ENCODE measurements around the gene MED16.
A peak's percentile ranks its signal among the peaks of the same experiment; 100 is the strongest.
"Not testable (repeated sequence)": the region's sequence is repeated elsewhere in the genome, so short reads cannot be mapped to it uniquely, and the experiment has no call there.

Gene MED16

GRCh38 chr19:888581-889385 is 4.2 kb downstream of the MED16 start:
- peak in 2 of 5 experiments; percentile 63 to 90 for DNase-seq

- no peak for DNase-seq
Observed at GRCh38 chr19:887599-887998, 5.4 kb downstream of the MED16 start.

- no peak for DNase-seq
Observed at GRCh38 chr19:887072-887471, 5.9 kb downstream of the MED16 start.

- DNase-seq: no peak
Observed at GRCh38 chr19:885536-886224, 7.3 kb downstream of the MED16 start.

GRCh38 chr19:884420-885211 is 8.4 kb downstream of the MED16 start:
- no peak for DNase-seq

- no peak for DNase-seq
Observed at GRCh38 chr19:883661-884211, 9.3 kb downstream of the MED16 start.

- DNase-seq: no peak
Observed at GRCh38 chr19:882871-883497, 10.0 kb downstream of the MED16 start.

GRCh38 chr19:881385-882071 is 11.5 kb downstream of the MED16 start:
- no peak for DNase-seq

- no peak for DNase-seq
Observed at GRCh38 chr19:879711-880438, 13.1 kb downstream of the MED16 start.

- DNase-seq: not testable (repeated sequence)
Observed at GRCh38 chr19:878751-879561, 14.0 kb downstream of the MED16 start.

- DNase-seq: not testable (repeated sequence)
Observed at GRCh38 chr19:877992-878660, 14.9 kb downstream of the MED16 start.

GRCh38 chr19:876780-877314 is 16.1 kb downstream of the MED16 start:
- DNase-seq: no peak

GRCh38 chr19:876089-876488 is 16.9 kb downstream of the MED16 start:
- no peak for DNase-seq

GRCh38 chr19:875265-875879 is 17.6 kb downstream of the MED16 start:
- DNase-seq: no peak

- no peak for DNase-seq
Observed at GRCh38 chr19:873561-874041, 19.4 kb downstream of the MED16 start.

GRCh38 chr19:873084-873483 is 19.9 kb downstream of the MED16 start:
- DNase-seq: peak; percentile 39 to 96 (median 76)

GRCh38 chr19:872266-872951 is 20.6 kb downstream of the MED16 start:
- DNase-seq: peak; percentile 61 to 94 (median 69)
